Spleen (tissue), 7 donors: ENCODE data around the gene GSE1.

Experiments
- POLR2A ChIP-seq, 3 donors: fragments of 450-650 bp; IDR thresholded peaks; one replicate each; pipeline ENCODE4 v1.5.1; 2017; ENCODE audit warnings: antibody characterized with exemption in 3 of 3, mild to moderate bottlenecking in 1 of 3
- POLR2AphosphoS5 ChIP-seq, 3 donors: sonication (generic); formaldehyde crosslinking; IDR thresholded peaks; one replicate each; pipeline ENCODE4 v1.5.1; 2017; ENCODE audit warnings: antibody characterized with exemption in 3 of 3
- TF ChIP-seq, protein P1 (sequence below), 11 experiments: fragments of 200-600 bp in 7 of 11; fragments of 450-650 bp in 4 of 11; sonication (generic) in 4 of 11; IDR thresholded peaks in 8 of 11; conservative IDR thresholded peaks in 3 of 11; 1 replicate in 7 of 11; 2 replicates in 4 of 11; pipeline versions ENCODE4 v1.4.0 to v1.8.0; 2016 to 2021; ENCODE audit warnings: antibody characterized with exemption in 11 of 11, inconsistent platforms in 4 of 11, mild to moderate bottlenecking in 1 of 11
- donor health status: DM: no; HTN: no; CAD: no; lungs with moderate emphysema.
- donor health status: DM: no; HTN: no; CAD: no.
- donor health status: DM: no; HTN: no; CAD: no.

DNA sequence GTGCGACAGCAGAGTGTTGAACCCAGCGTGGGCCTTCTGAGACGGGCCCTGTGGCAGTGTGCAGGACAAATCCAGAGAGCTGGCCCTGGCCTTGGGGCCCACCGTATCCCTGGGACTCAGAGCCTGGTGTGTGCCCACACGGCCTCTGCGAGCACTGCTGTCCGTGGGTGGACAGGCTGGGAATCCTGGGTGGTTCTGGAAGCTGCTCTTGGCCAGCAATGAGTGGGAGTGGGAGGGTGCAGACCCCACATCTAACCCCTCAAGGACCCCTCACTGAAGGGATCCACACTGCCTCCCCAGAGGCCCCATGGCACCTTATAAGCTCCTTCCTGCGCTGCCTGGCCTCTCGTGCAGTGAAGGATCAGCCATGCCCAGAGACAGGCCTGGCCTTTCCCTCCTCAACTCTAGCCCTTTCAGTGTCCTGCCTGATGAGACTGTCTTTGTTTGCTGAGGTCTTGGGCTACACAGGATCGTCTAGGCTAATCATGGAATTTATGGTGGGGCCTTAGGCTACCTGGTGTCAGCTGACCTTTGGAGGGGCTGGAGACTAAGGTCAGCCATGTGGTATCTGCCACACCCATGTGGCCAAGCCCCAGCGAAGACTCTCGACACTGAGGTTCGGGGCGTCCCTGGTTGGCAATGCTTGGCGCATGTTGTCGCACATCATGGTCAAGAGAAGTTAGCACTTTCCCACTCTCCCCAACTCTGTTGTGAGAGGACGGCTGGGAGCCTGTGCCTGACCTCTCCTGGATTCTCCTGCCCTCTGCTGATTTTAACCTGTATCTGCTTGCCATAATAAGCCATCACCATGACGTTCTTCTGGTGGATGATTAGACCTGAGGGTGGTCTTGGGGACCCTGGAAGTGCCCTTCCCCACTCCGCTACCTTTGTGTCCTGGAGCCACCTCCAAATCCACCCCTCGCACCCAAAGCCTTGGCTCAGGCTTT is 92.1 kb downstream of the GSE1 start:
- TF ChIP-seq, protein P1, sequence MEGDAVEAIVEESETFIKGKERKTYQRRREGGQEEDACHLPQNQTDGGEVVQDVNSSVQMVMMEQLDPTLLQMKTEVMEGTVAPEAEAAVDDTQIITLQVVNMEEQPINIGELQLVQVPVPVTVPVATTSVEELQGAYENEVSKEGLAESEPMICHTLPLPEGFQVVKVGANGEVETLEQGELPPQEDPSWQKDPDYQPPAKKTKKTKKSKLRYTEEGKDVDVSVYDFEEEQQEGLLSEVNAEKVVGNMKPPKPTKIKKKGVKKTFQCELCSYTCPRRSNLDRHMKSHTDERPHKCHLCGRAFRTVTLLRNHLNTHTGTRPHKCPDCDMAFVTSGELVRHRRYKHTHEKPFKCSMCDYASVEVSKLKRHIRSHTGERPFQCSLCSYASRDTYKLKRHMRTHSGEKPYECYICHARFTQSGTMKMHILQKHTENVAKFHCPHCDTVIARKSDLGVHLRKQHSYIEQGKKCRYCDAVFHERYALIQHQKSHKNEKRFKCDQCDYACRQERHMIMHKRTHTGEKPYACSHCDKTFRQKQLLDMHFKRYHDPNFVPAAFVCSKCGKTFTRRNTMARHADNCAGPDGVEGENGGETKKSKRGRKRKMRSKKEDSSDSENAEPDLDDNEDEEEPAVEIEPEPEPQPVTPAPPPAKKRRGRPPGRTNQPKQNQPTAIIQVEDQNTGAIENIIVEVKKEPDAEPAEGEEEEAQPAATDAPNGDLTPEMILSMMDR (IDR thresholded peaks at IDR 0.05 in 8 of 11, conservative IDR thresholded peaks at IDR 0.05 in 3 of 11), result no peak
- TF ChIP-seq POLR2AphosphoS5 (IDR thresholded peaks at IDR 0.05) (no peak), POLR2A (IDR thresholded peaks at IDR 0.05) (no peak)
